ENCODE results near the gene CXorf49B.

DNA sequence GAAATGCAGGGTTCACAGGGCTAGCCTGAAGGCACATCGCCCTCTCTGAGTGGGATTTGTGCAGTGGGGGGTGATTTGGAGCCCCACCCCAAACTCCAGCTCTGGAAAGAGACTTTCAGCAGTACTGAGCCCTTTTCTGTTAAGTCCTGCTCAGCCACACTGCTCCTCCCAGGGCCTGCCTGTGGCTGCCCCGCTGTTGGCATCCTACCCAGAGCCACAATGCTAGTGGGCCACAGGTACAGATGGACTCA, 52.7 kb downstream of the CXorf49B start:
- TF ChIP-seq ZNF8 (CRISPR knock-in tag; IDR thresholded peaks at IDR 0.05) (no peak), PPARA (CRISPR knock-in tag; IDR thresholded peaks at IDR 0.05; ENCODE audit: borderline replicate concordance) (no peak), TCF4 (CRISPR knock-in tag; IDR thresholded peaks at IDR 0.05; ENCODE audit: borderline replicate concordance) (no peak), ZNF565 (CRISPR knock-in tag; conservative IDR thresholded peaks at IDR 0.05; ENCODE audit: low read depth) (no peak), ARNTL (CRISPR knock-in tag; IDR thresholded peaks at IDR 0.05; ENCODE audit: borderline replicate concordance, low read depth) (no peak)
- TF ChIP-seq, protein P1, sequence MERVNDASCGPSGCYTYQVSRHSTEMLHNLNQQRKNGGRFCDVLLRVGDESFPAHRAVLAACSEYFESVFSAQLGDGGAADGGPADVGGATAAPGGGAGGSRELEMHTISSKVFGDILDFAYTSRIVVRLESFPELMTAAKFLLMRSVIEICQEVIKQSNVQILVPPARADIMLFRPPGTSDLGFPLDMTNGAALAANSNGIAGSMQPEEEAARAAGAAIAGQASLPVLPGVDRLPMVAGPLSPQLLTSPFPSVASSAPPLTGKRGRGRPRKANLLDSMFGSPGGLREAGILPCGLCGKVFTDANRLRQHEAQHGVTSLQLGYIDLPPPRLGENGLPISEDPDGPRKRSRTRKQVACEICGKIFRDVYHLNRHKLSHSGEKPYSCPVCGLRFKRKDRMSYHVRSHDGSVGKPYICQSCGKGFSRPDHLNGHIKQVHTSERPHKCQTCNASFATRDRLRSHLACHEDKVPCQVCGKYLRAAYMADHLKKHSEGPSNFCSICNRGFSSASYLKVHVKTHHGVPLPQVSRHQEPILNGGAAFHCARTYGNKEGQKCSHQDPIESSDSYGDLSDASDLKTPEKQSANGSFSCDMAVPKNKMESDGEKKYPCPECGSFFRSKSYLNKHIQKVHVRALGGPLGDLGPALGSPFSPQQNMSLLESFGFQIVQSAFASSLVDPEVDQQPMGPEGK (CRISPR knock-in tag; IDR thresholded peaks at IDR 0.05; ENCODE audit: borderline replicate concordance) = no peak
